K562 (cell line): ENCODE measurements around the gene LAMTOR4. TPM values are rescaled to one million over a fixed set of nuclear protein-coding genes. Genes with fewer than 3 reads are reported as not detected.
A peak's percentile ranks its signal among the peaks of the same experiment; 100 is the strongest.

ENCODE experiments used
- KLF6 ChIP-seq: fragments of 250-450 bp; sonication (Bioruptor Pico); IDR thresholded peaks from 2 replicates; pipeline ENCODE4 v1.4.0; 2020; ENCODE audit warnings: mild to moderate bottlenecking, moderate library complexity, borderline replicate concordance
- NFIC ChIP-seq: fragments of 450-650 bp; IDR thresholded peaks from 2 replicates; pipeline ENCODE4 v1.6.1; 2017; ENCODE audit warnings: mild to moderate bottlenecking, inconsistent platforms
- POLR2G ChIP-seq: fragments of 200-400 bp; formaldehyde crosslinking; IDR thresholded peaks from 2 replicates; pipeline ENCODE4 v1.6.1; 2017; ENCODE audit warnings: low read depth, mild to moderate bottlenecking, antibody characterized with exemption, low read length, moderate library complexity
- REST ChIP-seq, 2 experiments: fragments of 450-650 bp; formaldehyde crosslinking in 1 of 2; IDR thresholded peaks; 2 replicates each; pipeline versions ENCODE4 v1.4.0 to v1.6.1; 2014 to 2020; ENCODE audit warnings: mild to moderate bottlenecking in 2 of 2, borderline replicate concordance in 1 of 2, low read depth in 1 of 2
- TAF15 ChIP-seq: fragments of 200-400 bp; formaldehyde crosslinking; IDR thresholded peaks from 2 replicates; pipeline ENCODE4 v1.6.1; 2017; ENCODE audit warnings: mild to moderate bottlenecking, low read depth, low read length, moderate library complexity
- THRB ChIP-seq: fragments of 450-650 bp; formaldehyde crosslinking; conservative IDR thresholded peaks from 2 replicates; pipeline ENCODE4 v1.4.0; 2022; ENCODE audit warnings: mild to moderate bottlenecking, missing genetic modification characterization
- U2AF1 ChIP-seq: fragments of 200-400 bp; formaldehyde crosslinking; optimal IDR thresholded peaks from 2 replicates; pipeline ENCODE3; 2017; ENCODE audit warnings: mild to moderate bottlenecking, low read depth, low read length, moderate library complexity
- YY1 ChIP-seq, 3 experiments: IDR thresholded peaks; 2 replicates each; pipeline ENCODE4 v1.6.1; 2011; ENCODE audit warnings: low read length in 2 of 3, mild to moderate bottlenecking in 2 of 3, moderate library complexity in 2 of 3, borderline replicate concordance in 1 of 3, control low read depth in 1 of 3, low read depth in 1 of 3; ENCODE audit not compliant: insufficient read depth in 3 of 3, insufficient replicate concordance in 2 of 3, control insufficient read depth in 1 of 3, insufficient read length in 1 of 3; ENCODE audit errors: extremely low read depth in 1 of 3
- polyA plus RNA-seq, 8 experiments: library from polyadenylated mRNA; depleted of rRNA in 4 of 8; stranded (reverse) in 5 of 8; unstranded in 3 of 8; fragments of >200 nt; fragmentation: Nextera tagmentation in 2 of 8; fragmentation: Illumina TruSeq in 1 of 8; extraction: Ambion mirVana in 2 of 8; extraction: Trizol in 1 of 8; gene quantifications; 2 replicates each; pipeline versions ENCODE4 v1.2.1 to v1.2.3, GENCODE V29; 2011 to 2014; ENCODE audit warnings: inconsistent platforms in 1 of 8, missing spikeins in 1 of 8
- total RNA-seq, 7 experiments: library from RNA; depleted of rRNA in 6 of 7; stranded (reverse); fragments of >200 nt in 6 of 7; fragmentation: Illumina TruSeq in 2 of 7; extraction: Trizol in 2 of 7; gene quantifications; 2 replicates each; pipeline versions ENCODE4 v1.2.1 to v1.2.3, GENCODE V29; 2011 to 2021; ENCODE audit warnings: low replicate concordance in 1 of 7
- TF ChIP-seq, protein P1 (sequence below), 2 experiments: fragments of 450-650 bp in 1 of 2; sonication (generic) in 1 of 2; formaldehyde crosslinking; conservative IDR thresholded peaks; 2 replicates each; pipeline versions ENCODE4 v1.4.0 to v1.8.1; 2020 to 2022; ENCODE audit warnings: mild to moderate bottlenecking in 1 of 2, missing genetic modification reagents in 1 of 2
- TF ChIP-seq, protein P2 (sequence below): sonication (generic); formaldehyde crosslinking; IDR thresholded peaks from 2 replicates; pipeline ENCODE4 v1.8.0; 2023; ENCODE audit warnings: mild to moderate bottlenecking, missing genetic modification reagents

The LAMTOR4 gene
- total and polyA plus RNA-seq, 9 of the 15 experiments (the other 6 are each of a cell fraction or from before 2014, with no cell fraction given): 79.6 to 314 (median 195) TPM

GRCh38 chr7:100153708-100154535 lies 5.2 kb downstream of the LAMTOR4 start (continued):
- no peak for TF ChIP-seq THRB
- TF ChIP-seq KLF6 (CRISPR knock-in tag): no peak
- TF ChIP-seq, protein P1, sequence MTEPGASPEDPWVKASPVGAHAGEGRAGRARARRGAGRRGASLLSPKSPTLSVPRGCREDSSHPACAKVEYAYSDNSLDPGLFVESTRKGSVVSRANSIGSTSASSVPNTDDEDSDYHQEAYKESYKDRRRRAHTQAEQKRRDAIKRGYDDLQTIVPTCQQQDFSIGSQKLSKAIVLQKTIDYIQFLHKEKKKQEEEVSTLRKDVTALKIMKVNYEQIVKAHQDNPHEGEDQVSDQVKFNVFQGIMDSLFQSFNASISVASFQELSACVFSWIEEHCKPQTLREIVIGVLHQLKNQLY (CRISPR knock-in tag; conservative IDR thresholded peaks at IDR 0.05): no peak
- 0 out of 2 replicates have a peak, but pooled peaks have one; percentile 66 for TF ChIP-seq TAF15
- TF ChIP-seq NFIC: peak; percentile 57
- TF ChIP-seq POLR2G: peak; percentile 63
- no peak for TF ChIP-seq YY1 (IDR thresholded peaks at IDR 0.05; ENCODE audit: borderline replicate concordance in 1 of 3, control insufficient read depth in 1 of 3, extremely low read depth in 1 of 3, insufficient read depth in 3 of 3, insufficient read length in 1 of 3, insufficient replicate concordance in 2 of 3, low read depth in 1 of 3, low read length in 2 of 3)
- TF ChIP-seq, protein P2, sequence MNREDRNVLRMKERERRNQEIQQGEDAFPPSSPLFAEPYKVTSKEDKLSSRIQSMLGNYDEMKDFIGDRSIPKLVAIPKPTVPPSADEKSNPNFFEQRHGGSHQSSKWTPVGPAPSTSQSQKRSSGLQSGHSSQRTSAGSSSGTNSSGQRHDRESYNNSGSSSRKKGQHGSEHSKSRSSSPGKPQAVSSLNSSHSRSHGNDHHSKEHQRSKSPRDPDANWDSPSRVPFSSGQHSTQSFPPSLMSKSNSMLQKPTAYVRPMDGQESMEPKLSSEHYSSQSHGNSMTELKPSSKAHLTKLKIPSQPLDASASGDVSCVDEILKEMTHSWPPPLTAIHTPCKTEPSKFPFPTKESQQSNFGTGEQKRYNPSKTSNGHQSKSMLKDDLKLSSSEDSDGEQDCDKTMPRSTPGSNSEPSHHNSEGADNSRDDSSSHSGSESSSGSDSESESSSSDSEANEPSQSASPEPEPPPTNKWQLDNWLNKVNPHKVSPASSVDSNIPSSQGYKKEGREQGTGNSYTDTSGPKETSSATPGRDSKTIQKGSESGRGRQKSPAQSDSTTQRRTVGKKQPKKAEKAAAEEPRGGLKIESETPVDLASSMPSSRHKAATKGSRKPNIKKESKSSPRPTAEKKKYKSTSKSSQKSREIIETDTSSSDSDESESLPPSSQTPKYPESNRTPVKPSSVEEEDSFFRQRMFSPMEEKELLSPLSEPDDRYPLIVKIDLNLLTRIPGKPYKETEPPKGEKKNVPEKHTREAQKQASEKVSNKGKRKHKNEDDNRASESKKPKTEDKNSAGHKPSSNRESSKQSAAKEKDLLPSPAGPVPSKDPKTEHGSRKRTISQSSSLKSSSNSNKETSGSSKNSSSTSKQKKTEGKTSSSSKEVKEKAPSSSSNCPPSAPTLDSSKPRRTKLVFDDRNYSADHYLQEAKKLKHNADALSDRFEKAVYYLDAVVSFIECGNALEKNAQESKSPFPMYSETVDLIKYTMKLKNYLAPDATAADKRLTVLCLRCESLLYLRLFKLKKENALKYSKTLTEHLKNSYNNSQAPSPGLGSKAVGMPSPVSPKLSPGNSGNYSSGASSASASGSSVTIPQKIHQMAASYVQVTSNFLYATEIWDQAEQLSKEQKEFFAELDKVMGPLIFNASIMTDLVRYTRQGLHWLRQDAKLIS (CRISPR knock-in tag): no peak
- TF ChIP-seq U2AF1: no peak
- TF ChIP-seq REST (IDR thresholded peaks at IDR 0.05; ENCODE audit: borderline replicate concordance): no peak
- peak; percentile 23; the same call in 1 of the 2 replicates for TF ChIP-seq REST (CRISPR knock-in tag; IDR thresholded peaks at IDR 0.05; ENCODE audit: low read depth)
